Thyroid gland (tissue), 4 donors: ENCODE results near the gene GLRB.

Experiments
- CTCF ChIP-seq, 6 experiments: fragments of 200-600 bp in 3 of 6; fragments of 450-650 bp in 3 of 6; sonication (generic) in 3 of 6; IDR thresholded peaks; one replicate each; pipeline ENCODE4 v1.5.1; 2016 to 2019; ENCODE audit warnings: antibody characterized with exemption in 6 of 6, mild to moderate bottlenecking in 2 of 6, inconsistent platforms in 1 of 6, moderate library complexity in 1 of 6
- POLR2A ChIP-seq, 2 donors: fragments of 450-650 bp; IDR thresholded peaks; one replicate each; pipeline ENCODE4 v1.6.1; 2017; ENCODE audit warnings: antibody characterized with exemption in 2 of 2, mild to moderate bottlenecking in 2 of 2, moderate library complexity in 1 of 2

DNA sequence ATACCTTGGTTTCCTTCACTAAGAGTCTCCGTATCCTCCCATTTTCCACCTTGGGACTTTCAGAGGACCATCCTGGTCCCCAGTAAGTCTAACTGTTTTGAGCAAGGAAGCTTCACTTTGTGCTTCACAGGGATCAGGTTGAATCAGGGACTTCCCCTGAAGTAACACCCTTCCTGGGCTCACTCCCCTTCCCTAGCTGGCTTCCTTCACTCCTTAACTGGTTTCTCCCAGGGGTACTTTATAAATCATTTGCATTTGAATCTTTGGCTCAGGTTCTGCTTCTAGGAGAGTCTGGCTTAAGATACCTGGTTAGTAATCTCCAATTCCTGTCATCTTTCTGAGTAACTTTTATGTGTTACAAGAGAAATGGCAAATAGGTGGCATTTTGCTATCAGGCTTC lies 120.1 kb downstream of the GLRB start:
- TF ChIP-seq POLR2A (IDR thresholded peaks at IDR 0.05): no peak
- TF ChIP-seq CTCF (IDR thresholded peaks at IDR 0.05): no peak
